ENCODE data around the gene SLC9A2. TPM values are rescaled to one million over a fixed set of nuclear protein-coding genes. Genes with fewer than 3 reads are reported as not detected.
A peak's percentile ranks its signal among the peaks of the same experiment; 100 is the strongest.

Gene SLC9A2
- total RNA-seq, 1 donor from 2014 or later = 2.4 TPM

GRCh38 chr2:102736110-102736409 is 116.7 kb downstream of the SLC9A2 start:
- no peak for DNase-seq

- DNase-seq = peak; percentile 90
These were observed 117.4 kb downstream of the SLC9A2 start for GRCh38 chr2:102736410-102737409.

- DNase-seq = no peak
These were observed 118.1 kb downstream of the SLC9A2 start for GRCh38 chr2:102737431-102737830.

GRCh38 chr2:102743259-102743658 is 123.9 kb downstream of the SLC9A2 start:
- no peak for DNase-seq

GRCh38 chr2:102748107-102748506 is 128.8 kb downstream of the SLC9A2 start:
- DNase-seq = no peak

GRCh38 chr2:102749938-102750337 is 130.6 kb downstream of the SLC9A2 start:
- DNase-seq = no peak

- DNase-seq = peak; percentile 72
These were observed 134.3 kb downstream of the SLC9A2 start for GRCh38 chr2:102753563-102754159.

GRCh38 chr2:102754456-102755145 is 135.2 kb downstream of the SLC9A2 start:
- no peak for DNase-seq

GRCh38 chr2:102755284-102755683 is 135.9 kb downstream of the SLC9A2 start:
- DNase-seq = no peak

GRCh38 chr2:102758439-102758838 is 139.1 kb downstream of the SLC9A2 start:
- no peak for DNase-seq

Other genes with a start within 250 kb of the SLC9A2 start
- gene IL18RAP, start 196.4 kb upstream of the SLC9A2 start, total RNA-seq = 0.31 TPM
- gene SLC9A4, start 146.3 kb upstream of the SLC9A2 start, total RNA-seq = 0.10 TPM
- 386 TPM for gene TMEM182, start 142.5 kb downstream of the SLC9A2 start, total RNA-seq

Measured in tongue (tissue), 2 donors.